HG03135 (cell line): ENCODE results near the gene HJURP.

Experiments
- ATAC-seq: cut with Tn5 transposase; IDR thresholded peaks from one replicate; pipeline ENCODE4 v1.9.1; 2021; ENCODE audit warnings: mild to moderate bottlenecking, moderate library complexity; ENCODE audit not compliant: unreplicated experiment

HJURP gene

DNA sequence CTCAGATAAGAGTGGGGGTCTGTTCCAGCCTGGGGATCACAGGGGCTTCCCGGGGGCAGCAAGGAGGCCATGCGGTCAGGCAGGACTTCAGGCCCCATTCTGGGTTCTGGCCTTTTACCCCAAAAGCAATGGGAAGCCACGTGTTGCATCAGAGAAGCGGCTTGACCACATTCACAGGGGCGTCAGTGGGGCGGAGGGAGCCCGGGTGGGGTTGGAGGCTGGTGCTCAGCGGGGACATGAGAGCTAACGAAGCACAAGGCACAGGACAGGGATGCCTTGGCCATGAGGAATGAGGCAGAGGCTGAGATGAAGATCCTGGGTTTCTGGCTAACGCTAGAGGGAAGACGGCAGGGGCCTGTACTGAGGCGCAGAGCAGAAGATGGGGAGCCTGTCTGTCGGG is 6.1 kb downstream of the HJURP start:
- no peak for ATAC-seq

DNA sequence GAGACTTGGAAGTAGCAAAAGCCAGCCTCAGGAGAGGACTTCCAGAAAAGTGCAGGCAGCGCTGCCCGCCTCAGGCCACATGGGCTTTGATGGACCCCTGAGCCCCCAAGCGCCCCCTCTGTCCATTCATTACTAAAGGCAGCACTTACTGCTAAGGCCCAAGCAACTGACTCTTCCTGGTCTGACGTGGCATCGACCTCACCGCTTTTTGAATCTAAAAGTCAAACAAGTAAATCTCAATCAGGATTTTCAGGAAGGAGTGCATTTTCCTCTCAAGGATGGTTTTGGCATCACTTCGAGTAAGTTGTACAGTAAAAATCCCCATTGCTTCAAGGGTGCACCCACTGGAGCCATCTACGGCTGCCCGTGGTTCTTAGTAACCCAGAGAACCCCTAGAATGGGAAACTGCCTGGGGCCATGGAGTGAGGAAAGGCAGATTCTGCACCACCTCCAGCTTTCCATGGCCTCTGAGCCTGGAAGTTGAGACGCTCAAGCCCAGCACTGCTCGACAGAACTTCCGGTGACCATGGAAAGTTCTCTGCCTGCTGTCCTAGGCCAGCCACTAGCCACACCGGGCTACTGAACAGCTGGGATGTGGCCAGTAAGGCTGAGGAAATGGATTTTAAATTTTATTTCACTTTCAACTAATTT is 7.0 kb downstream of the HJURP start:
- ATAC-seq = no peak

DNA sequence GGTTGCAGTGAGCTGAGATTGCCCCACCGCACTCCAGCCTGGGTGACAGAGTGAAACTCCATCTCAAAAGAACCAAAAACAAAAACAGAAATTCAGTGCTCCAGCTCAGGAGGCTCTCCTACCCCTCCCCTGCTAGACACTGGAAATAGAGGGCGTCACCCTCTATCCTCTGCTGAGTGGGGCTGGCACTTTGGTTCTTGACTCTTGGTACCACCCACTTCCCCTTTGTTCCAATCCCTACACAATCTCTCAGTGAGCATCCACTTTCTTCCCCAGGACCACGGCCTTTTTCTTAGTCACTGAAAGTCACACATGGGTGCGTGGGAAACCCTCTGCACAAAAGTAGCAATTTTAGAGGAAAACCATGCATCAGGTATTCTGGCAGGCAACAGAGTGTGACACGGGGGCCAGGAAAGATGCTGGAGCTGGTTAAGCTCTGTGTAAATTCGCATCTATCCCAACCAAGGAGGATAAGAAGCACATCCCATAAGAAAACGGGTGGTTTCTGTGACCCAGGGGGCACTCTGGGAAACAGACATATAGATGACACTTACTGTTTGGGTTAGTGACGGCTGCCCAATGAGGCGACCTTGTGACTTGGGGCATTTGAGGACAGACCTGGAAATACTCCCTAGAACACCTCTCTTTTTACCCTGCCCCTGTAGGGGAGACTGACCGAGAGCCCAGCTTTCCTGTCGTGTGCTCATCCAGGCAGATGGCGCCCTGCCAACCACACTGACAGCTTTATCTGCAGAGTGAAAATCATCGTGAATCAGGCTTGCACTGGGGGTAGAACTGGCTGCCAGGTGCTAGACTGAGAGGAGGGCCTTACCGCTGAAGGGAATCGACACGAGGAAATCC is 7.7 kb downstream of the HJURP start:
- ATAC-seq = no peak

DNA sequence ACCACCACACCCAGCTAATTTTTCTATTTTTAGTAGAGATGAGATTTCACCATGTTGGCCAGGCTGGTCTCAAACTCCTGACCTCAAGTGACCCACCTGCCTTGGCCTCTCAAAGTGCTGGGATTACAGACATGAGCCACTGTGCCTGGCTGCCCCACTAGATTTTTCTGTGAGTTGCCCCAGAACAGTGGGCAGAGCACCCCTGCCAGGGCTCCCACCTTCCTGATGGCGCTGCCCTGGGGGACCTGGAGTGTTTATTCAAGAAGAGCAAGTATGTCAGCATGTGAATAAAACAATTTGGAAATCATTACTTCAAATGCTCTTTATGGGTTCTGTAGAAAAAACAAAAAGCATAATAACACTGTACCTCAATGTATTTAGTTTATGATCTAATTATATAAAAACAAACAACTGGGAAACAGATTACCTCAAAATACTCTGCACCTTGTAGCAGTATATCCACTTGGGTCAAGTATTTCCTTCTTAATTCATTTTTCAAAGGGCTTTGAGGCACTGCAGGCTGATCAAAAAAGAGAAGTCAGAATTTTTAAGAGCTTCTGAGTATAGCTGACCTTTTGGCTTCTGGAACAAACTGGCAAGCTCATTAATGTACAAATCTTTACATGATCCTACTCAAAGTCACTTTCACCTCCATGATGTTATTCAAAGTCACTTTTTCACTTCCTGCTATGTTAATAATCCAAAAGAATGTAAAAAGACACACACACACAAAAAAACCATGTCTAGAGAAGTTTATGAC is 8.9 kb downstream of the HJURP start:
- ATAC-seq = no peak

DNA sequence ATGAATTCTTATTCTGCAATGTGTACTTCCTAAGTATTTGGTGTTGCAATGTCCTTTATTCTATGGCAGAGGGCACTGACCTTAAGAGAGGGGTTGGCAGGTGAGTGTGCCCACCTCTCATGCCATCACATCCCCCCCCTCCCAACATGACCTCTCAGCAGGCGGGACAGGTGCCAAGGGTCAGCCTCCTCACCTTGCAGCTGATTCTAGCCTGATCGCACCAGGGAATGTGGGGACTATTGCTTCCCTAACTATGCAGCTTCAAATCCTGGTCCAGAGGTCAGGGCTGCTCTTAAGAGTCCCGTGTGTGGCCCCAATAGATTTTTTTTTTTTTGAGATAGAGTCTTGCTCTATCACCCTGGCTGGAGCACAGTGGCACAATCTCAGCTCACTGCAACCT is 9.5 kb downstream of the HJURP start:
- ATAC-seq = no peak

DNA sequence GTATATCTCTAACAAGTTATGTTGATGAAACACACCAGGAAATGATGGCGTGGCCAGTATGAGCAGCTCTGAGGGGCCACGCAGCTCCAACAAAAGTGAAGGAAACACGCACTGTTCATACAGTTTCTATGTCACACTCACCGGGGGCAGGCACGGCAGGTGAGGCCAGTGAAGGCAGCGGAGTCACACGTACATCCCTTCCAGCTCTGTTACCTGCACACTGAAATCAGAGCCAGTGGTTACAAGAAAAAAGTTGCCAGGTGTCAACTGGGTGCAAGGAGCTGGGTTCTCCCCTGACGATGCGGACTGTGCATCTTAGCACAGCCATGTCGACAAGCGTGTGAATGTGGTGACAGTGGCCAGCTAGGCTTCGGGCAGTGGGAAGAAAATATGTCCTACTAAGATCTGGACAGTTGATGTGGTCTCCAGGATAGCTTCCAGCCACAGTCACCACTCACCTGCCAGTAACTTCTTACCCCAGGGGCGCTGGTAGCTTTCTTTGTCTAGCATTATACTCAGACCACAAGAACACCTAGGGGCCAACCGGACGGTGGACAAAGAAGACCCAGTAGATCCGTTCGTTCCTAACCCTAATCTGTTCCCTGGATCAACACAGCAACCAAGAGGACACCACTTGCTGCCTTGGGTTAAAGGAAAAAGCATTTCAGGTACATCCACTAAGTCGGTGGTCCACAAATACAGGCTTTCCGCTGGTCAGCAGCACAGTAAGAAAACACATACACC is 10.1 kb downstream of the HJURP start:
- no peak for ATAC-seq

DNA sequence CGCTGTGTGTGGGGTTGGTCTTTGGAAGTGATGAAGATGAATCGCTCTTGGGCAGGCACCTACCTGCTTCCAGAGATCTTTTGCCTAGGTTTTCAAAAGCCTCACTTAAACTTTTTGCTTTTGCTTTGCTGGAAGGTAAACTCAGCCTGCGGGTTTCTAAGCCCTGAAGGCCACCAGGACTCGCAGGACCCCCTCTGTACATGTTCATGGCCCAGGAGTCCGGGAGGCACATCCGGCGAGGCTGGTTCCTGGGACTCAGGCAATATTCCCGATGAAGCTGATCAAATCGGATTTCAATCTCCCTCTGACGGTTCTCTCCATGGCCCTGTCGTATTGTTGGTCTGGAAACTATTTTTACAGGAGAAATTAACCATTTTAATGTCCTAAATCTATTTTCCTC is 13.2 kb downstream of the HJURP start:
- ATAC-seq = no peak

DNA sequence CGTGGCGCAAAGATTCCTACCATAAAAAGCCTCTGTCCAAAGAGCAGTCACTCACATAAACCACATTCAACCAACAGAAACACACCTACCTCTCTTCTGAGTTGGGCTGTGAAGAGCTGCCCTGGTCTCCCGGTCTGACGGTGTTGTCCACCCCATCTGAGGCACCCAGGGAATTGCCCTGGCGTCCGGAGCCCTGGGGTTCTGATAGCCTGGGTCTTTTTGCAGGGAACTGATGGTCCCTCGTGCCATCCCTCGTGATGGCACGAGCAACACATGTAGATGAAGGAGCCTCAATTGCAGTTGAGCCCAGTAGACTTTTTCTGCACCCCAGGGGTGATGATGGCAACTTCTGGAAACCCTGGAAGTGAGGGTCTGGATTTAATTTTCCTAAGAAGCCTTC is 13.8 kb downstream of the HJURP start:
- no peak for ATAC-seq

DNA sequence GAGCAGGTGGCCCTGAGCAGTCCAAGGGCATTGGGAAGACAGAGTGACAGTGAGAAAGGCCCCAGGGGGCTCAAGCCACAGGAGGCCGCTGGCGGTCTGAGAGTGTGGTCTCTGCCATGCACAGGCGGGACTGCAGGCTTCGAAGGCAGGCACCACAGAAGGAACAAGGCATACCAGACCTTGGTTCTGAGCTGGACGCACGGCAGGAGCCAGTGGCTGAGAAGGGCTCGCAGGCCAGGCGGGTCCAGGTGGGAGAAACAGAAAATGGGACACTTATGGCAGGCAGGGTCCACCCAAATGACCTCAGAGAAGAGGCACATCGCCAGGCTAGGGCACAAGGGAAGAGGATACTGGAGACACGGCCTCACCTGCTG is 14.9 kb downstream of the HJURP start:
- ATAC-seq = no peak

DNA sequence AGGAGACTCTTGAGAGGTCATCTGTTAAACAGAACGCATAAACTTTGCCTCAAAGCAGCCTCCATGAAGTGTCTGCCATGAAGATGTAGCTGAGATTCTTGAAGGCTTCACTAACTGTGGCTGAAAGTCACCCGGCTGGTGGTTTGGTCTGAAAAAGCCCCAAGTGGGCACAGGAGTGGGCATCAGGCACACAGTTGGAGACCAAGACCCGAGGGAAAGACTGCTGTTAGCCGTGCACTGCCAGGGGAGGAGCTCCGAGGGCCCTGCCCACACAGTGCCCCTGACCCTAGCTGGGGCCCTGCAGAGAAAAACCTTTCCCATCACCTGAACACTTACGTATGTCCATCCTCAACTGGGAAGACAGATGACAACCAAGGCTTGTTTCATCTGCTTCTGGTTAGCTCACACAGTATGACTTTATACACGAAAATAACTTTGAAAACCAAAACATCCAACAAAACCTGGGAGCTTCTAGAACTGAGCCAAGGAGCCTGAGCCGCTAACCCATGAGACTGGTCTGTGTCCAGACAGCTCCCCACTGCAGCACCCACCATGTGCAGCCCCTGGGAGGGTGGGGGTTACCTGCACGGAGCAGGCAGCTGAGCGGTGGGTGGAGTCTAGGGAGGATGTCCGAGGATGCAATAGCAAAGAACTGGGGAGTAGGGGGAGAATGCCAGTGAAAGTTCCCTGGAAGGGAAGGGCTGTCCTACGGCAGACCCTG is 15.4 kb downstream of the HJURP start:
- no peak for ATAC-seq

DNA sequence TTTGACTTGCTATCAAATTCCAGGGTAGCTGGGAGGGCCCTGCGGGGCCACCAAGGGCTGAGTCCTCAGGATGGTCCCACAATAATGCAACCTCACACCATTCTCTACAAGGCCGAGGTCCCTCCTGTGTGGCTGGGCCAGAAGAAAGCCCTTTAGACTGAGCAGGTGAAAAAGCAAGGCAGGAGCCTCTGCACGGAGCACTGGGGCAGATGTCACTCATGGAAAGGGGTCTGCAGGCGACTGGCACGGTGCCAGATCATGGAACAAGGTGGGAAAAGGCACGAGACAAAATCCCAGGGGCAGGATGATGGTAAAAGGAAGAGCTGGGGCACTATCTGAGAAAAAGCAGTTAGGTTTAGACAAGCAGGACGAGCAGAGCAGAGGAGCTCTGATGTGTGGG is 16.1 kb downstream of the HJURP start:
- ATAC-seq = no peak

DNA sequence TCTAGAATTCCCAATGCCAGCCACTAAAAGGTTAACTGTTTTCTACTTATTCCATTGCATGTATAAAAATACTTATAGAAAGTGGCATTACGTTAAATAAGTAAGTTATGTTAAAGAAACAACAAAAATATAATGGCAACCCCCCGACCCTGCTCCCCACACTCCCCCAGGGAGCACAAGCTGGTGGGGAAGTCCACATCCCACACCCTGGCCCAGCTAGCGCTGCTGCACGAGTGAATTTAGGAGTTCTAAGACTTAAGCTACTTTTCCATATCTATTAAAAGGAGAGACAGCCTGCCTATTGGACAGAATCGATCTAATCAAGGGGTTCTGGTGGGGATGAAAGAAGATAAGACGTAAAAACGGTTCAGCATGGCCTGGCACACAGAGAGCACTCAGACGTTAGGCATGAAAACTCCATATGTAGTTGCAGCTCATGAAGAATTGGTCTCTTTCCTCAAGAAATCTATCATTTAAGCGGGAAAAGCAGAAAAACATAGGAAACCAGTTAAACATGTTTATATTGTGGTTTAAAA is 16.6 kb downstream of the HJURP start:
- ATAC-seq = no peak

DNA sequence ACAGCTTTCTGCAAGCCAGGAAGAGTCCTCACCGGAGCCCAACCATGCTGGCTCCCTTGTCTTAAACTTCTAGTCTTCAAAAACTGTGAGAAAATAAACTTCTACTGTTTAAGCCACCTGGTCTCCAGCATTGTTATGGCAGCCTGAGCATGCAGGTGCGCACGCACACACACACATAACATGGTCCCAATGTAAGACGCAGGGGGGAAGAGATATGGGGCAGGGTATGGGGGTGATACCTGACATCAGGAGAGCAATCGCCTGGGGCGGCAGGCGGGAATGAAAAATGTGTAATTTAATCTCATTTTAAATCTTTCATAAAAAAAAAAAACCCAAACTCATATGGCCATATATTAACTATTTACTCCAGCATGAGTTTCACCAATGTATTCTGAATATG is 18.0 kb downstream of the HJURP start:
- no peak for ATAC-seq

DNA sequence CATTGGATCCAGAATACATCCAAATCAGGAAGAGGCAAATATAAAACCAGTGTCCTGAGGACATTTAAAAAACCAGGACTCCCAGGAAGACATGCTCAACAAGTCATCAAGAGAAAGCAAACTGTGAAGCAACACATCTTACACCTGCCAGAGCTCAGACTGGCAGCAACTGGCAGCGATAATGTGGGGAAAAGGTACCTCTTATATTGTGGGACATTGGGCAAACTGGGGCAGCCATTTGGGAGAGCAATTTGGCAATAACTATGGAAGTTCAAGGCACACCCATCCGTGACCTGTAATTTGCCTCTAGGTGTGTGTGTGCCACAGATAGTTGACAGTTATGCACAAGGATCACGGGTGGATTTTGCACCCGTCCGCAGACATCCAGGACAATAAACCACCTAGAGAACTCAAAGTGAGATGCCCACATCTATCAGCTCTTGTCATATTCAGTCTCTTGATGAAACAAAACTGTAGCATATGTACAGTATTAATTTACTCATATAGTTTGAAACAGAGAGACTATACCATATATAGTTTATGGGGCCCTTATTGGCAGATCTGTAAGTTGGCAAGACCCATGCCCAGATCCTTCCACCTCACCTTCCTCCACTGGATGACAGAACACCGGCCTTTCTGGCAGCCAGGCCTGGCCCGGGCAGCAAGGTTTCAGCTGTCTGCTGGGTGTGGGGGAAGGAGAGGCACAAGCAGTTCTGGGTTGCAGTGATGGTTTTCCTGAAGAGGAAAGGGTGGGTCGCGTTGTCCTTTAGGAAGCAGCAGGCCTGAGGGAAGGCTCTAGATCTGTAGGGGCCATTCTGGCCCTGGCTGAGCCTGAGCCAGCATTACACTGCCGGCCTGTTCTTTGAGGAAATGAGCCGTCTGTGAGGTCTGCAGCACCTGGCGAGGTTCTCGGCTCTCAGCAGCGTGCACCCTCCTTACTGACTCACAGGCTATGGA is 18.8 kb downstream of the HJURP start:
- no peak for ATAC-seq

DNA sequence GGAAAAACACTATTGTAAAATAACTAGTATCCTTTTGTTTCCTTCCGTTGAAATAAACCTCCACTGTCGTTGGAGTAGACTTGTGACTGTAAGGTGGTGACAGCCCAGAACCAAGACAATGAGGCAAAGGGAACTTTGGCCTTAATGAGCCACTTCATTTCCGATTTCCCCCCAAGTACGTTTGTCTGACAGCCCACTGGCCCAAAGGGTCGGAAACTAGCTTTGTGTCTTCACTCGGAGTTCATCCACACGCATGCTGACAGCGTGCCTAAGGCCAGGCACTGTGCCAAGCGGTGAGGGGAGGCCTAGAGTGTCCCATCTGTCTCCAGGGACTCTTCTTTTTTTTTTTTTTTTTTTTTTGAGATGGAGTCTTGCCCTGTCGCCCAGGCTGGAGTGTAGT is 21.0 kb downstream of the HJURP start:
- ATAC-seq = no peak

DNA sequence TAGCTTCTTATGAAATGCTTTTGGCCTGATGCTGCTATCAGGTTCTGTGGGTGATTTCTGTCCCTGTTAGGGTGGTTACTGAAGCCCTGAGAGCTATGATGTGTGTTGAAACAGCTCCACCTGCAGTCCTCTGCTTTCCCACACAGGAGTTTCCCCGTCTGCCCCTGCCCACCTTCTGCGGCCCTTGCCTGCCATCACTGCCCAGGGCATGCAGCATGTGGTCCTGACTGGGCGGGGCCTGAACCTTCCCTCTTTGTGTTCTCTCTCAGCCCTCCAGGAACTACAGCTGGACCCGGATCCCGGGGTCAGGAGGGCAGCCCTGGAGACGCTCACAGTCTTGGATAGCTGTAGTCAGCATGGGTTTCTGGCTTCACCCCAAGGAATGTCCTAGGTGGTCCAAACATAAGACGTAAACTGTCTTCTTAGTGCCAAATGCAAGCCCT is 21.4 kb downstream of the HJURP start:
- ATAC-seq = no peak

DNA sequence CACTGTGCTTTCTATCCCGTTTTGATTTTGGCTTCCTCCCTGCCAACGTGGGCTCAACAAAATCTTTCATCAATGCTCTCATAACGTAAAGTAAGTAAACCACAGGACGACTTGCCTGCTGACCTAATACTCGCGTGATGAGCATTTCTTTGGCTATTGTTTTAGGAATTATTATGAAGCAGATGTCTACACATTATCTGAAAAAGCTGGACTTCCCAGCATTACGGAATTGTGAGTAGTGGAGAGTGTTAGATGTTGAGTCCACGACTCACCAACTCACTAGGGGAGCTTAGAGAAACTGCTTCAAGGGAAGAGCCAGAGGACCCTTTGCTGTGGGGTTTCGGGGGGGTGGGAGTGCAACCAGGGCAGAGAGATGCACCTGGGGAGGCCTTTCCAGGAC is 21.9 kb downstream of the HJURP start:
- ATAC-seq = no peak

DNA sequence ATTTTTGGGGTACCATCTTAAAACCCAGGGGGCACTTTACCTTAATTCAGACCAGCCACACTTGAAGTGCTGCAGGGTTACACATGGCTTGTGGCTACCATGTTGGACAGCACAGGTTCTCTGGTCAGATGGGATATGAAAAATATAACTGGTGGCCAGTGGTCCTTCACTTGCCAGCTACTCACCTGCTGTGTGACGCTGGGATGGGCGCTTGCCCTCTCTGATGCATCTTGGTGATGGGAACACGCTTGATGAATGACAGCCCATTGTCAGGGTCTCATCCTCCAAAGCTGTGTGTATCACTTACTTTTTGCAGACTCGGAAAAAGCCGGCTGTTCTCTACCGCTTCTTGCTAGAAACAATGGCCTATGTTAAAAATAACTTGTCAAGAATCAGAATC is 22.5 kb downstream of the HJURP start:
- ATAC-seq = no peak
